BJ (cell line): ENCODE data around the gene ZNF598. TPM values are rescaled to one million over a fixed set of nuclear protein-coding genes. Genes with fewer than 3 reads are reported as not detected.

Source experiments
- CTCF ChIA-PET: fragments of 350-600 bp; formaldehyde crosslinking; extraction: SDS; loops from one replicate; lab custom pipeline; 2021; ENCODE audit warnings: antibody characterized with exemption, inconsistent platforms; lab: Yijun Ruan, JAX
- POLR2A ChIA-PET: fragments of 300-600 bp; sonication (Branson Sonifier 250); formaldehyde crosslinking; extraction: SDS; loops from one replicate; lab custom pipeline; 2021; ENCODE audit warnings: antibody characterized with exemption; lab: Charles Lee
- DNase-seq: peaks from one replicate; pipeline ENCODE4 v3.0.0-alpha.2; 2011; ENCODE audit warnings: low read depth
- H3K27me3 ChIP-seq: 2 replicates; pipeline ENCODE4 v1.6.0; 2011; ENCODE audit warnings: low read length; ENCODE audit not compliant: control insufficient read depth, insufficient read depth
- H3K36me3 ChIP-seq: 2 replicates; pipeline ENCODE4 v1.5.1; 2011; ENCODE audit warnings: low read length; ENCODE audit not compliant: control insufficient read depth, insufficient read depth
- H3K4me3 ChIP-seq: 2 replicates; pipeline ENCODE4 v1.5.1; 2011; ENCODE audit warnings: low read depth, mild to moderate bottlenecking, control low read depth, low read length
- CTCF ChIP-seq: IDR thresholded peaks from 2 replicates; pipeline ENCODE4 v1.5.1; 2011; ENCODE audit warnings: low read depth, mild to moderate bottlenecking, control low read depth, inconsistent platforms, low read length, moderate library complexity; ENCODE audit not compliant: insufficient read depth
- polyA plus RNA-seq: library from polyadenylated mRNA; depleted of rRNA; stranded (reverse); fragments of >200 nt; gene quantifications from 2 replicates; pipeline ENCODE4 v1.2.3, GENCODE V29; 2011

ZNF598 gene
- polyA plus RNA-seq, 1 experiment, result 23.0 TPM

GRCh38 chr16:1978476-1979120, 31.0 kb downstream of the ZNF598 start:
- POLR2A ChIA-PET, result no interaction called here
- Histone ChIP-seq H3K27me3 (peaks cover 12% of the 10 kb centered on the region), H3K4me3 (no peak overlapping the region), H3K36me3 (peaks cover 32% of the 10 kb centered on the region)
- CTCF ChIA-PET, result interaction anchor here (1.1 kb wide), 1 partner anchor 162 kb away, joined by 4 read pairs; no protein-coding TSS in a partner anchor
- TF ChIP-seq CTCF, result no peak
- DNase-seq, result no peak

DNA sequence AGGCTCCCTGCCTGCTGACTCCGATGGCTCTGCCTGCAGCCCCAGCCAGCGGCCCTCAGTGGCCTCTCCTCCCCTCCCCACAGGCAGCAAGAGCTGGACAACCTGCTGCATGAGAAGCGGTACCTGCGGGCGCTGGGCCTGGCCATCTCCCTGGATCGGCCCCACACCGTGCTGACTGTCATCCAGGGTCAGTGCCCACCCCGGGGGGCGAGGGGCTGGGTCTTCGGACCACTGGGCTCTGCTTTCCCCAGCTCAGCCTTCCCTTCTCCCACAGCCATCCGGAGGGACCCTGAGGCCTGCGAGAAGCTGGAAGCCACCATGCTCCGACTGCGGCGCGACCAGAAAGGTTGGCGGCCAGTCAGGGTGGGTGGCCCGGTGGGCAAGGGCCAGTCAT, 31.7 kb downstream of the ZNF598 start:
- no peak overlapping the region for H3K4me3 ChIP-seq
- peaks cover 12% of the 10 kb centered on the region for H3K27me3 ChIP-seq
- no peak for TF ChIP-seq CTCF
- DNase-seq, result no peak
- CTCF ChIA-PET, result no interaction called here
- peaks cover 32% of the 10 kb centered on the region for H3K36me3 ChIP-seq
- POLR2A ChIA-PET, result no interaction called here

DNA sequence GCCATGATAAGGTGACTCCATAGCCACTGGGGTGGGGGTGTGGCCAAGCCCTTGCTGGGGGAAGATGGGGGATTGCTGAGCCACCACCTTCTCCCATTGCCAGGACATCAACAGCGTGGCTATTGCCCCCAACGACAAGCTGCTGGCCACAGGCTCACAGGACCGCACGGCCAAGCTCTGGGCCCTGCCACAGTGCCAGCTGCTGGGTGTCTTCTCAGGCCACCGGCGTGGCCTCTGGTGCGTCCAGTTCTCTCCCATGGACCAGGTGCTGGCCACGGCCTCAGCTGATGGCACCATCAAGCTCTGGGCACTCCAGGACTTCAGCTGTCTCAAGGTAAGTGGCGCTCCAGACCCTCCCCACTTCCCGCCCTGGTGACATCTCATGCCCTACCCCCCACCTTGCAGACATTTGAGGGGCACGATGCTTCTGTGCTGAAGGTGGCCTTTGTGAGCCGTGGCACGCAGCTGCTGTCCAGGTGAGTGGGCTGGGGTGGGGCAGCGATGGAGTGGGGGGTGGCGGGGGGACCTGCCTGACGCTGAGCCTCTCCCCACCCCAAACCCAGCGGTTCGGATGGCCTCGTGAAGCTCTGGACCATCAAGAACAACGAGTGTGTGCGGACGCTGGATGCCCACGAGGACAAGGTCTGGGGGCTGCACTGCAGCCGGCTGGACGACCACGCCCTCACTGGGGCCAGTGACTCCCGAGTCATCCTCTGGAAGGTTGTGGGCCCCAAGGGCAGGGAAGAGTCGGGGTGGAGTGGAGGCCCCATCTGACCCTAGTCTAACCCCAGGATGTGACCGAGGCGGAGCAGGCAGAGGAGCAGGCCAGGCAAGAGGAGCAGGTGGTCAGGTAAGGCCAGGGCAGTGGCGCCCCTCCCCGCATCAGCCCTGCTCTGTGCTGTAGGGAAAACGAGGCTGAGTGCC, 32.4 kb downstream of the ZNF598 start:
- Histone ChIP-seq H3K4me3 (no peak overlapping the region), H3K27me3 (peaks cover 9% of the 10 kb centered on the region), H3K36me3 (peaks cover 32% of the 10 kb centered on the region)
- ChIA-PET CTCF (no interaction called here), POLR2A (no interaction called here)
- TF ChIP-seq CTCF, result no peak
- no peak for DNase-seq

DNA sequence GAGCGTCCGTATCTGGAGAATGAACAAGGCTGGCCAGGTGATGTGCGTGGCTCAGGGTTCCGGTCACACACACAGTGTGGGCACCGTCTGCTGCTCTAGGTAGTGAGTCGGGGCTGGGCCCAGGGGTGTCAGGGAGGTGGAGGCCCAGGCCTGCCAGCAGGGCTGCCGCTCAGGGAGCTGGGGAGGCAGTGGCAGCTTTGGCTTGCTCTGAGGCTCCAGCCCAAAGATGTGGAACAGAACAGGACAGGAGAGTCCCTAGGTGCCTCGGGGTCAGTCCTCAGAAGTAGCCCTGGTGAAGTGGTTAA, 33.5 kb downstream of the ZNF598 start:
- H3K27me3 ChIP-seq, result peaks cover 6% of the 10 kb centered on the region
- H3K36me3 ChIP-seq, result peaks cover 32% of the 10 kb centered on the region
- ChIA-PET CTCF (no interaction called here), POLR2A (no interaction called here)
- H3K4me3 ChIP-seq, result no peak overlapping the region
- no peak for DNase-seq
- TF ChIP-seq CTCF, result no peak

- Histone ChIP-seq H3K36me3 (peaks cover 32% of the 10 kb centered on the region), H3K4me3 (no peak overlapping the region), H3K27me3 (peaks cover 6% of the 10 kb centered on the region)
- TF ChIP-seq CTCF, result no peak
- CTCF ChIA-PET, result no interaction called here
- DNase-seq, result no peak
- POLR2A ChIA-PET, result no interaction called here
Measured at GRCh38 chr16:1975432-1976215, 34.0 kb downstream of the ZNF598 start.
